BLaER1 treated with 17β-estradiol and CSF1 and Interleukin-3, amounts not matched to agents 10 nM and 100 nM (cell line): Measurements from ENCODE around the gene DOCK4.

ENCODE experiments used
- H3K27ac ChIP-seq, 11 experiments: shearing (Covaris generic); formaldehyde crosslinking; 2 replicates each; pipeline ENCODE4 v1.8.1; 2022
- H3K27me3 ChIP-seq, 11 experiments: shearing (Covaris generic); formaldehyde crosslinking; 2 replicates each; pipeline ENCODE4 v1.8.1; 2022
- H3K36me3 ChIP-seq, 11 experiments: shearing (Covaris generic); formaldehyde crosslinking; 2 replicates each; pipeline ENCODE4 v1.8.1; 2022
- H3K4me1 ChIP-seq, 10 experiments: shearing (Covaris generic); formaldehyde crosslinking; 2 replicates each; pipeline ENCODE4 v1.8.1; 2022
- H3K4me2 ChIP-seq, 11 experiments: shearing (Covaris generic); formaldehyde crosslinking; 2 replicates each; pipeline ENCODE4 v1.8.1; 2022
- H3K4me3 ChIP-seq, 10 experiments: shearing (Covaris generic); formaldehyde crosslinking; 2 replicates each; pipeline ENCODE4 v1.8.1; 2022
- H3K9ac ChIP-seq, 11 experiments: shearing (Covaris generic); formaldehyde crosslinking; 2 replicates each; pipeline ENCODE4 v1.8.1; 2022
- H3K9me3 ChIP-seq, 11 experiments: shearing (Covaris generic); formaldehyde crosslinking; replicated peaks in 1 of 11; 2 replicates each; pipeline ENCODE4 v1.8.1; 2022
- H4K20me1 ChIP-seq, 11 experiments: shearing (Covaris generic); formaldehyde crosslinking; 2 replicates each; pipeline ENCODE4 v1.8.1; 2022
- Cebpa-rat ChIP-seq, 11 experiments: shearing (Covaris generic); IDR thresholded peaks; 2 replicates each; pipeline ENCODE4 v1.8.1; 2022

DOCK4 gene

DNA sequence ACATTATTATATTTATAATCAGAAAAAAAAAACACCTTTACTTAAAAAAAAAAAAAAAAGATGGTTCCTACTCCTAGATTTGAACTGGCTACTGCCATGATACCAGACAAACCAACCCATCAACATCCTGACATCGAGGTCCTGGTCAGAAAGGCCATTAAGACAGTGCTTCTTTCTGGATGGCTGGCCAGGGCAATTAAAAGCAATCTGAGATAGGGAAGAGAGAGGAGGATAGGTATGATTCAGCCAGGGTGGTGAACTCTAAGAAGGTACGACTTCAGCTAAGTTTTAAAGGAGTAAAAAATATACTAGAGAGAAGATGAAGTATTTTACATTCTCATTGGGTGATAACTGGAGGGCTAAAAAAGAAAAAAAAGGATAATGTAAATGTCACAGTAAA is 139.0 kb downstream of the DOCK4 start:
- no peaks in the 10 kb centered on the region for H3K27me3 ChIP-seq
- H4K20me1 ChIP-seq = peaks cover 0 to 94% (median 0%) of the 10 kb centered on the region in 11 experiments; a peak in 9 of 22 replicates
- H3K9me3 ChIP-seq = no peaks in the 10 kb centered on the region
- H3K27ac ChIP-seq = no peak overlapping the region
- peaks cover 0 to 49% (median 0%) of the 10 kb centered on the region in 11 experiments; a peak in 5 of 22 replicates for H3K36me3 ChIP-seq
- H3K4me2 ChIP-seq = no peak overlapping the region; a peak in 1 of 22 replicates
- H3K4me3 ChIP-seq = no peak overlapping the region
- TF ChIP-seq Cebpa-rat (IDR thresholded peaks at IDR 0.05) = no peak
- no peak overlapping the region for H3K9ac ChIP-seq
- H3K4me1 ChIP-seq = peaks cover 0 to 64% (median 0%) of the 10 kb centered on the region in 10 experiments; a peak in 6 of 20 replicates

DNA sequence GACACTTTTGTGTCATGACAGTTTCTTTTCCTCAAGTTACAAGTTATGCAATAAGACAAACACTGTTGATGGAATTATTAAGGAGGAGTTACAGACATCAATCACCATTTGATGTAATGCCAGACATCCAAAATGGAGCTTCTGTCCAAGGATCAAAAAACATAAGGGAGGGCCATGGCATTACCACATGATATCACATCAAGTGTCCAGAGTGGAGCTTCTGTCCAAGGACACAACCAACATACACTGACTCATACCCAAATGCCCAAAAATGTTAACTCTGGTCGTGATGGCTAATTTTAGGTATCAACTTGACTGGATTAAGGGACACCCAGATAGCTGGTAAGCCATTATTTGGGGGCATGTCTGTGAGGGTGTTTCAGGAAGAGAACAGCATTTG is 140.4 kb downstream of the DOCK4 start:
- Histone ChIP-seq H4K20me1 (peaks cover 0 to 95% (median 0%) of the 10 kb centered on the region in 11 experiments; a peak in 11 of 22 replicates), H3K9ac (no peak overlapping the region), H3K4me1 (peaks cover 0 to 59% (median 0%) of the 10 kb centered on the region in 10 experiments; a peak in 6 of 20 replicates), H3K36me3 (peaks cover 0 to 49% (median 0%) of the 10 kb centered on the region in 11 experiments; a peak in 5 of 22 replicates), H3K4me3 (no peak overlapping the region), H3K4me2 (peak overlapping the region in 2 of 11 experiments; percentile 21 to 62; a peak in 3 of 22 replicates), H3K9me3 (no peaks in the 10 kb centered on the region), H3K27me3 (no peaks in the 10 kb centered on the region), H3K27ac (no peak overlapping the region)
- no peak for TF ChIP-seq Cebpa-rat (IDR thresholded peaks at IDR 0.05)

DNA sequence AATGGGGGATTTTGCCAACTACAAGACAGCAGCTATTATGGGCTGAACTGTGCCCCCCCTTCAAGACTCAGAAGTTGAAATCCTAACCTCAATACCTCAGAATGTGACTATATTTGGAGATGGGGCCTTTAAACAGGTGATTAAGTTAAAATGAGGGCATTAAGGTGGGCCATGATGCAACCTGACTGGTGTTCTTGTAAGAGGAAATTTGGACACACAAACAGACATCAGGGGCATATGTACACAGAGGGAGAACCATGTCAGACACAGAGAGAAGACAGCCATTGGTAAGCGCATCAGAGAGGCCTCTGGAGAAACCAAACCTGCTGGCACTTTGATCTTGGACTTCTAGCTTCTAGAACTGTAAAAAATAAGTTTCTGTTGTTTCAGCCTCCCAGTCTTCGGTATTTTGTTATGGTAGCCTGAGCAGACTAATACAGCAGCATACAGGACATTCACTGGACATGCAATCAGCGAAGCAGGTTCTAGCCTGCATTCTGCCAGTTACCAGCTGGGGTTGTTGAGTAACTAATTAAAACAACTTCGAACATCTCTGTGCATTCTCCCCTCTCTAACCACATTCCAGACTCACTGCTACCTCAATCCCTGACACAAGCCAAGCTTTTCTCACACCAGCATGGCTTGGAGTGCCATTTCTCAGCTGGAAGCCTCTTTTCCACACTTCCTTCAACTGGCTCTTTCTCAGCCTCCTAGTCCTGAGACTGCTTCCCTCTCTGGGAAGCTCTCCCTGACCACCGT is 141.4 kb downstream of the DOCK4 start:
- Histone ChIP-seq H3K9ac (no peak overlapping the region), H3K27ac (no peak overlapping the region), H3K36me3 (peaks cover 0 to 49% (median 0%) of the 10 kb centered on the region in 11 experiments; a peak in 5 of 22 replicates), H3K27me3 (no peaks in the 10 kb centered on the region), H3K4me3 (no peak overlapping the region), H4K20me1 (peaks cover 0 to 95% (median 0%) of the 10 kb centered on the region in 11 experiments; a peak in 11 of 22 replicates), H3K4me2 (no peak overlapping the region; a peak in 2 of 22 replicates), H3K4me1 (peaks cover 0 to 59% (median 0%) of the 10 kb centered on the region in 10 experiments; a peak in 6 of 20 replicates), H3K9me3 (no peaks in the 10 kb centered on the region)
- TF ChIP-seq Cebpa-rat (IDR thresholded peaks at IDR 0.05) = no peak

DNA sequence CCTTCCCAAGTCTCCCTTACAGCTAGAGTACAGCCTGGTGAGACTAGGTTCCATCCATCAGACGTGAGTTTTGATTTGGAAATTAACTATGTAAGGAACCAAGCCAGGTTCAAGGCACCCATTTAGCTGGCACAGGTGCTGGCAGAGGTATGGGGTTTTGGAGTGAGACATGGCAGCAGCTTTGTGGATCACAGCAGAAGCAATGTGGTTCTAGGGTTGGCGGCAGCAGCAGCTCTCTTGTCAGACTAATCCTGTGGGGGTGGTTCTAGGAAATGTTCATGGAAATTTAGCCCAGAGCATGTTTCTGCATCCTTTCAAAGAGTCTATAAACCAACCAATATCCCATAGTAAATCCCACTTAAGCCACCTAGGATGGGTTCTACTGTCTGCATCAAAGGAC is 142.2 kb downstream of the DOCK4 start:
- Histone ChIP-seq H4K20me1 (peaks cover 0 to 95% (median 0%) of the 10 kb centered on the region in 11 experiments; a peak in 11 of 22 replicates), H3K9ac (no peak overlapping the region), H3K4me1 (peaks cover 0 to 59% (median 0%) of the 10 kb centered on the region in 10 experiments; a peak in 6 of 20 replicates), H3K4me3 (no peak overlapping the region), H3K4me2 (0 out of 22 replicates have a peak overlapping the region, but pooled peaks of 1 of the 11 experiments have one; percentile 7), H3K36me3 (peaks cover 0 to 49% (median 0%) of the 10 kb centered on the region in 11 experiments; a peak in 5 of 22 replicates), H3K27me3 (no peaks in the 10 kb centered on the region), H3K9me3 (no peaks in the 10 kb centered on the region), H3K27ac (no peak overlapping the region)
- no peak for TF ChIP-seq Cebpa-rat (IDR thresholded peaks at IDR 0.05)

DNA sequence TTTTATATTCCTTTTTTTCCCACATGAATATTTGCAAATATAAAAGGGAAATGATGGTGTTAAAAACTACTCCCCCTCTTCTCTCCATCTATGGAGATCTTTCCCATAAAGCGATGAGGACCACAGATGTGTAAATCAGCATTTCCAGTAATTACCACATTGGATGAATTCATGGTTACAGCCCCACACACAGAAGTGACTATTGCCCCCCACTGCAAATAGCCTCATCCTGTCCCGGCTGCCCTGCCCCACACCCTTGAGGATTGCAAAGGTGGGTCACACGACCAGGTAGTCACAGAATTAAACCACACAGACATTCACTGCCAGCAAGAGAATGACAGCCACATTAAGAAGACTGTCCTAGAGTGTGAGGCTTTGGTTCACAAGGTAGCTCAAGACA is 145.1 kb downstream of the DOCK4 start:
- Histone ChIP-seq H4K20me1 (peaks cover 0 to 91% (median 5%) of the 10 kb centered on the region in 11 experiments; a peak in 10 of 22 replicates), H3K9ac (no peak overlapping the region), H3K27me3 (no peaks in the 10 kb centered on the region), H3K36me3 (peaks cover 0 to 29% (median 0%) of the 10 kb centered on the region in 11 experiments; a peak in 4 of 22 replicates), H3K4me2 (peak overlapping the region in 3 of 11 experiments; percentile 10 to 91 (median 52); a peak in 4 of 22 replicates), H3K9me3 (no peaks in the 10 kb centered on the region), H3K4me3 (no peak overlapping the region), H3K4me1 (peaks cover 0 to 75% (median 8%) of the 10 kb centered on the region in 10 experiments; a peak in 14 of 20 replicates), H3K27ac (no peak overlapping the region)
- no peak for TF ChIP-seq Cebpa-rat (IDR thresholded peaks at IDR 0.05)

DNA sequence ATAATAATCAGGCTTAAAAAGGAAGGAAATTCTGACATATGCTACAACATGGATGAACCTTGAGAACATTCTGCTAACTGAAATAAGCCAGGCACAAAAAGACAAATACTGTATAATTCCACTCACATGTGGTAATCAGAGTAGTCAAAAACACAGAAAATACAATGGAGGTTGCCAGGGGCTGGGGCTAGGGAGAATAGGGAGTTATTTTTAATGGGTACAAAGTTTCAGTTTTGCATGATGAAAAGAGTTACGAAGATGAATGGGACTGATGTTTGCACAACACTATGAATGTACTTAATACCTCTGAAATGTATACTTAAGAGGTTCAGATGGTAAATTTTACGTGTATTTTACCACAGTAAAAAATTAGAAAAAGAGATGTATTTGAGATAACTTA is 145.6 kb downstream of the DOCK4 start:
- Histone ChIP-seq H3K4me2 (peak overlapping the region in 3 of 11 experiments; percentile 68 to 93 (median 91); a peak in 6 of 22 replicates), H4K20me1 (peaks cover 0 to 90% (median 5%) of the 10 kb centered on the region in 11 experiments; a peak in 10 of 22 replicates), H3K27me3 (no peaks in the 10 kb centered on the region), H3K4me1 (peaks cover 0 to 75% (median 9%) of the 10 kb centered on the region in 10 experiments; a peak in 14 of 20 replicates), H3K36me3 (peaks cover 0 to 25% (median 0%) of the 10 kb centered on the region in 11 experiments; a peak in 2 of 22 replicates), H3K4me3 (no peak overlapping the region), H3K27ac (no peak overlapping the region), H3K9me3 (no peaks in the 10 kb centered on the region), H3K9ac (no peak overlapping the region)
- no peak for TF ChIP-seq Cebpa-rat (IDR thresholded peaks at IDR 0.05)

DNA sequence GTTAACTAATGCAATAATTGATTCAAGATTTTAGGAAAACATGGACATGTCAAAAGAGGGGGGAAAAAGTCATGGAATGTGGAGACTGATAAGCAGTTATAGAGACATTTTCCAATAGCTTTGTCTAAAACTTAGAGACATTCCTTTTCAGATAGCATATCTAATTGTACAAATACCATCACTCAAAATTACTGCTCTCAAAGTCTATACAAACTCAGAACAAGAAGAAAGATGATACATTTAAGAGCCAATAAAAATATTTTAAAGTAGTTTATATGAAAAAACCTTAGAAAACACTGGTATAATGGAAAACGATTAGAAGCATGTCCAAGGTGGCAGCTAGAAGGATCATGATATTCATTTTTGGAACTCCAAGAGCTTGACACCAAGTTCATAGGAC is 146.5 kb downstream of the DOCK4 start:
- peaks cover 0 to 17% (median 0%) of the 10 kb centered on the region in 11 experiments; a peak in 2 of 22 replicates for H3K36me3 ChIP-seq
- H3K9me3 ChIP-seq = no peaks in the 10 kb centered on the region
- no peak overlapping the region for H3K4me3 ChIP-seq
- H3K27me3 ChIP-seq = no peaks in the 10 kb centered on the region
- TF ChIP-seq Cebpa-rat (IDR thresholded peaks at IDR 0.05) = no peak
- peak overlapping the region in 2 of 11 experiments; percentile 26 to 49; a peak in 3 of 22 replicates for H3K27ac ChIP-seq
- H3K9ac ChIP-seq = no peak overlapping the region
- H4K20me1 ChIP-seq = peaks cover 0 to 89% (median 5%) of the 10 kb centered on the region in 11 experiments; a peak in 10 of 22 replicates
- H3K4me1 ChIP-seq = peaks cover 0 to 74% (median 9%) of the 10 kb centered on the region in 10 experiments; a peak in 14 of 20 replicates
- H3K4me2 ChIP-seq = peak overlapping the region in 3 of 11 experiments; percentile 68 to 93 (median 91); a peak in 5 of 22 replicates

DNA sequence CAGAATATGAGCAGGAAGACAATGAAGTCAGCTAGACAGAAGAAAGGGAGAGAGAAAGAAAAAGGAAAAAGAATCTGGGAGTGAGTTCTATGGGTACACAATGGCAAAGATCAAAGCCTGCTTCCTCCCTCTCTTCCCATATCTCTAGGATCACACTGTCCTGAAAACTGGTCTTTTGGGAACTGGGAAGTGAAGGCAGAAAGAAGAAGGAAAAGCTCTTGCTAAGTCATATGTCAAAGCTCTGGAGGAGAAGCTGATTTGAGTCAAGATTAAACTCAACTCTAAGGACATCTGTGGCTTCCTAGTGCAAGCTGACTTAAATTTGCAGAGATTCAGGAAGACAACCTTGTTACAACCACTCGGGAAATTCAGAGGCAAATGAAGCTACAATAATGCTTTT is 147.5 kb downstream of the DOCK4 start:
- no peak overlapping the region for H3K4me3 ChIP-seq
- H3K4me1 ChIP-seq = peaks cover 0 to 73% (median 9%) of the 10 kb centered on the region in 10 experiments; a peak in 14 of 20 replicates
- H3K36me3 ChIP-seq = peaks cover 0 to 7% (median 0%) of the 10 kb centered on the region in 11 experiments; a peak in 1 of 22 replicates
- peak overlapping the region in 1 of 11 experiments; percentile 19; a peak in 1 of 22 replicates for H3K9ac ChIP-seq
- no peaks in the 10 kb centered on the region for H3K9me3 ChIP-seq
- no peaks in the 10 kb centered on the region for H3K27me3 ChIP-seq
- peak overlapping the region in 4 of 11 experiments; percentile 24 to 93 (median 80); a peak in 6 of 22 replicates for H3K4me2 ChIP-seq
- H3K27ac ChIP-seq = peak overlapping the region in 4 of 11 experiments; percentile 9 to 60 (median 35); a peak in 7 of 22 replicates
- no peak for TF ChIP-seq Cebpa-rat (IDR thresholded peaks at IDR 0.05)
- H4K20me1 ChIP-seq = peaks cover 0 to 89% (median 5%) of the 10 kb centered on the region in 11 experiments; a peak in 9 of 22 replicates
